Measurements from ENCODE around the gene RPGR. TPM values are rescaled to one million over a fixed set of nuclear protein-coding genes. Genes with fewer than 3 reads are reported as not detected.

The RPGR gene
- polyA plus RNA-seq, 1 donor from 2014 or later: 6.5 TPM

- H3K9me3 ChIP-seq (ENCODE audit: low read length): no peaks in the 10 kb centered on the region
- H3K4me3 ChIP-seq (ENCODE audit: low read length): no peak overlapping the region
- H4K20me1 ChIP-seq (ENCODE audit: insufficient read depth): no peaks in the 10 kb centered on the region
- no peak overlapping the region for H3K9ac ChIP-seq (ENCODE audit: low read length)
- H3F3A ChIP-seq (ENCODE audit: insufficient read depth, low read length, poor library complexity, severe bottlenecking): no peaks in the 10 kb centered on the region
- H3K9me2 ChIP-seq (ENCODE audit: insufficient read depth, low read length): no peaks in the 10 kb centered on the region
- no peak overlapping the region for H3K4me2 ChIP-seq (ENCODE audit: low read length)
- no peaks in the 10 kb centered on the region for H3K36me3 ChIP-seq (ENCODE audit: insufficient read depth, low read length)
- no peak overlapping the region for H3K27ac ChIP-seq (ENCODE audit: low read length)
- H2AFZ ChIP-seq (ENCODE audit: low read depth, low read length): no peak overlapping the region
- no peak for TF ChIP-seq TAF1 (IDR thresholded peaks at IDR 0.05; ENCODE audit: low read depth)
- no peak for TF ChIP-seq SMC3 (conservative IDR thresholded peaks at IDR 0.05; ENCODE audit: poor library complexity)
- TF ChIP-seq EZH2 (IDR thresholded peaks at IDR 0.05; ENCODE audit: borderline replicate concordance, insufficient read depth, low read length, poor library complexity, severe bottlenecking): no peak
- TF ChIP-seq EP300 (conservative IDR thresholded peaks at IDR 0.05; ENCODE audit: poor library complexity, severe bottlenecking): no peak
- TF ChIP-seq CTCF (IDR thresholded peaks at IDR 0.05; ENCODE audit: poor library complexity, severe bottlenecking): no peak
- no peak for TF ChIP-seq POLR2AphosphoS5 (IDR thresholded peaks at IDR 0.05)
- no peak for TF ChIP-seq RAD21 (conservative IDR thresholded peaks at IDR 0.05)
- TF ChIP-seq MXI1 (conservative IDR thresholded peaks at IDR 0.05; ENCODE audit: poor library complexity, severe bottlenecking): no peak
- no peak for TF ChIP-seq REST (IDR thresholded peaks at IDR 0.05; ENCODE audit: borderline replicate concordance)
- no peaks in the 10 kb centered on the region for H3K27me3 ChIP-seq (ENCODE audit: insufficient read depth, low read depth, low read length)
- no peaks in the 10 kb centered on the region for H3K79me2 ChIP-seq (replicated peaks; ENCODE audit: insufficient read depth, low read length)
Observed at GRCh38 chrX:38312436-38312835, 14.9 kb downstream of the RPGR start.

- no peak overlapping the region for H3K27ac ChIP-seq (ENCODE audit: low read length)
- no peaks in the 10 kb centered on the region for H3K9me2 ChIP-seq (ENCODE audit: insufficient read depth, low read length)
- no peaks in the 10 kb centered on the region for H3K36me3 ChIP-seq (ENCODE audit: insufficient read depth, low read length)
- H3K79me2 ChIP-seq (replicated peaks; ENCODE audit: insufficient read depth, low read length): no peaks in the 10 kb centered on the region
- H3K9me3 ChIP-seq (ENCODE audit: low read length): no peaks in the 10 kb centered on the region
- TF ChIP-seq REST (IDR thresholded peaks at IDR 0.05; ENCODE audit: borderline replicate concordance): no peak
- H3K9ac ChIP-seq (ENCODE audit: low read length): no peak overlapping the region
- no peak overlapping the region for H3K4me3 ChIP-seq (ENCODE audit: low read length)
- no peaks in the 10 kb centered on the region for H3F3A ChIP-seq (ENCODE audit: insufficient read depth, low read length, poor library complexity, severe bottlenecking)
- no peak overlapping the region for H3K4me2 ChIP-seq (ENCODE audit: low read length)
- no peak overlapping the region for H2AFZ ChIP-seq (ENCODE audit: low read depth, low read length)
- H4K20me1 ChIP-seq (ENCODE audit: insufficient read depth): no peaks in the 10 kb centered on the region
- H3K27me3 ChIP-seq (ENCODE audit: insufficient read depth, low read depth, low read length): no peaks in the 10 kb centered on the region
Observed at GRCh38 chrX:38311743-38312142, 15.6 kb downstream of the RPGR start.

Data from neural cell (in vitro differentiated cells).